SK-N-SH (cell line): Measurements from ENCODE around the gene CCDC192. TPM values are rescaled to one million over a fixed set of nuclear protein-coding genes. Genes with fewer than 3 reads are reported as not detected.

Experiments
- CTCF ChIA-PET: fragments of 300-600, 350-600 bp; formaldehyde crosslinking; extraction: SDS; loops from one replicate; lab custom pipeline; 2021; lab: Yijun Ruan, JAX
- POLR2A ChIA-PET: fragments of 350-600 bp; sonication (Branson Sonifier 250); formaldehyde crosslinking; extraction: SDS; loops from one replicate; lab custom pipeline; 2020; ENCODE audit warnings: antibody characterized with exemption, inconsistent platforms; lab: Yijun Ruan, JAX
- DNase-seq: peaks from one replicate; pipeline ENCODE4 v3.0.0; 2012
- H2AFZ ChIP-seq: fragments of 200-600 bp; sonication (generic); 2 replicates; pipeline ENCODE4 v1.8.1; 2016; ENCODE audit warnings: antibody characterized with exemption, mild to moderate bottlenecking, low read depth
- H3F3A ChIP-seq: fragments of 200-600 bp; sonication (generic); replicated peaks from 2 replicates; pipeline ENCODE3; 2016; ENCODE audit warnings: antibody characterized with exemption, mild to moderate bottlenecking; ENCODE audit not compliant: insufficient read depth
- H3K27ac ChIP-seq, 2 experiments: fragments of 200-500 bp in 1 of 2; fragments of 200-600 bp in 1 of 2; sonication (Bioruptor generic) in 1 of 2; sonication (generic), shearing (Covaris generic) in 1 of 2; 2 replicates each; pipeline versions ENCODE4 v1.5.1 to v1.6.1; 2014 to 2016; ENCODE audit warnings: low read depth in 2 of 2, inconsistent platforms in 1 of 2, low read length in 1 of 2, mild to moderate bottlenecking in 1 of 2, mixed read lengths in 1 of 2
- H3K27me3 ChIP-seq: fragments of 200-600 bp; sonication (generic), shearing (Covaris generic); 2 replicates; pipeline ENCODE4 v1.6.1; 2016; ENCODE audit warnings: mixed run types; ENCODE audit not compliant: insufficient read depth
- H3K36me3 ChIP-seq, 2 experiments: fragments of 200-500 bp in 1 of 2; fragments of 200-600 bp in 1 of 2; sonication (Bioruptor generic) in 1 of 2; sonication (generic) in 1 of 2; replicated peaks in 1 of 2; 2 replicates each; pipeline versions ENCODE3 to v1.5.1; 2014 to 2016; ENCODE audit warnings: low read length in 1 of 2, mild to moderate bottlenecking in 1 of 2; ENCODE audit not compliant: insufficient read depth in 2 of 2, control insufficient read depth in 1 of 2
- H3K4me1 ChIP-seq, 2 experiments: fragments of 200-500 bp in 1 of 2; fragments of 200-600 bp in 1 of 2; sonication (Bioruptor generic) in 1 of 2; sonication (generic), shearing (Covaris generic) in 1 of 2; 2 replicates each; pipeline versions ENCODE4 v1.5.1 to v1.6.1; 2014 to 2016; ENCODE audit warnings: low read depth in 1 of 2, low read length in 1 of 2, mixed run types in 1 of 2; ENCODE audit not compliant: insufficient read depth in 2 of 2, control insufficient read depth in 1 of 2
- H3K4me2 ChIP-seq: fragments of 200-600 bp; sonication (generic), shearing (Covaris generic); 2 replicates; pipeline ENCODE4 v1.6.1; 2017; ENCODE audit warnings: mixed run types
- H3K4me3 ChIP-seq, 2 experiments: fragments of 200-500 bp in 1 of 2; fragments of 200-600 bp in 1 of 2; sonication (Bioruptor generic) in 1 of 2; sonication (generic), shearing (Covaris generic) in 1 of 2; 2 replicates each; pipeline versions ENCODE4 v1.5.1 to v1.8.1; 2014 to 2016; ENCODE audit warnings: low read depth in 2 of 2, inconsistent platforms in 1 of 2, low read length in 1 of 2, mild to moderate bottlenecking in 1 of 2, mixed read lengths in 1 of 2, moderate library complexity in 1 of 2
- H3K79me2 ChIP-seq: fragments of 200-600 bp; sonication (generic); 2 replicates; pipeline ENCODE4 v1.8.1; 2017; ENCODE audit warnings: mild to moderate bottlenecking; ENCODE audit not compliant: insufficient read depth
- H3K9ac ChIP-seq: fragments of 200-600 bp; sonication (generic); 2 replicates; pipeline ENCODE4 v1.6.1; 2017; ENCODE audit warnings: mixed run types
- H3K9me2 ChIP-seq: fragments of 200-600 bp; sonication (generic); 2 replicates; pipeline ENCODE4 v1.6.1; 2017; ENCODE audit warnings: mixed run types
- H3K9me3 ChIP-seq: fragments of 200-600 bp; sonication (generic); 2 replicates; pipeline ENCODE4 v1.6.1; 2017; ENCODE audit warnings: mixed run types, mild to moderate bottlenecking, moderate library complexity
- H4K20me1 ChIP-seq: fragments of 200-600 bp; sonication (generic); 2 replicates; pipeline ENCODE4 v1.6.1; 2017; ENCODE audit warnings: mild to moderate bottlenecking, mixed run types; ENCODE audit not compliant: insufficient read depth
- ELF1 ChIP-seq: IDR thresholded peaks from 2 replicates; pipeline ENCODE4 v1.4.0; 2012
- EZH2phosphoT487 ChIP-seq: fragments of 200-600 bp; sonication (generic); IDR thresholded peaks from 2 replicates; pipeline ENCODE4 v1.6.1; 2017; ENCODE audit warnings: low read depth, mixed run types, mild to moderate bottlenecking, antibody characterized with exemption, moderate library complexity, borderline replicate concordance
- FOSL2 ChIP-seq: IDR thresholded peaks from 2 replicates; pipeline ENCODE4 v1.4.0; 2012; ENCODE audit warnings: low read depth, mild to moderate bottlenecking, moderate library complexity, borderline replicate concordance
- FOXJ3 ChIP-seq: sonication (generic); formaldehyde crosslinking; IDR thresholded peaks from 2 replicates; pipeline ENCODE4 v1.5.1; 2020; ENCODE audit warnings: mild to moderate bottlenecking, missing genetic modification reagents
- FOXM1 ChIP-seq: IDR thresholded peaks from 2 replicates; pipeline ENCODE4 v1.4.0; 2012; ENCODE audit warnings: low read depth, mild to moderate bottlenecking
- JUND ChIP-seq: IDR thresholded peaks from 2 replicates; pipeline ENCODE4 v1.4.0; 2012
- MEF2A ChIP-seq: IDR thresholded peaks from 2 replicates; pipeline ENCODE4 v1.4.0; 2012; ENCODE audit warnings: low read depth, borderline replicate concordance
- NFIC ChIP-seq: IDR thresholded peaks from 2 replicates; pipeline ENCODE4 v1.4.0; 2012; ENCODE audit warnings: borderline replicate concordance
- PBX3 ChIP-seq: IDR thresholded peaks from 2 replicates; pipeline ENCODE4; 2012
- RAD21 ChIP-seq: IDR thresholded peaks from 2 replicates; pipeline ENCODE4 v1.6.1; 2012; ENCODE audit warnings: mild to moderate bottlenecking, low read length
- REST ChIP-seq: IDR thresholded peaks from 2 replicates; pipeline ENCODE4 v1.6.1; 2012; ENCODE audit warnings: mild to moderate bottlenecking, low read depth, low read length, moderate library complexity
- RXRA ChIP-seq: IDR thresholded peaks from 2 replicates; pipeline ENCODE4 v1.4.0; 2012; ENCODE audit warnings: low read depth, mild to moderate bottlenecking, borderline replicate concordance
- TCF12 ChIP-seq: IDR thresholded peaks from 2 replicates; pipeline ENCODE4 v1.4.0; 2012
- USF1 ChIP-seq: IDR thresholded peaks from 2 replicates; pipeline ENCODE4 v1.4.0; 2012; ENCODE audit warnings: low read depth, borderline replicate concordance
- WGBS: methylation state at CpG from one replicate; pipeline ENCODE4 v1.1.6; 2017; ENCODE audit warnings: low lambda C conversion rate; 5-methylcytosine and 5-hydroxymethylcytosine counted together
- polyA plus RNA-seq, 3 experiments: library from polyadenylated mRNA; depleted of rRNA; stranded (reverse); fragments of >200 nt; gene quantifications; 2 replicates each; pipeline ENCODE4 v1.2.3, GENCODE V29; 2012

The CCDC192 gene
- polyA plus RNA-seq, 1 of the 3 experiments (the other 2 are of a cell fraction) = not detected

GRCh38 chr5:127696683-127697082, 6.5 kb upstream of the CCDC192 start:
- DNase-seq = no peak
- CTCF ChIA-PET = no interaction called here
- TF ChIP-seq NFIC (0 out of 2 replicates have a peak, but pooled peaks have one; percentile 9), REST (no peak), PBX3 (peak; percentile 19; the same call in 1 of the 2 replicates), FOSL2 (peak; percentile 37; the same call in 1 of the 2 replicates), TCF12 (peak; percentile 54), FOXJ3 (CRISPR knock-in tag) (no peak), JUND (peak; percentile 22; the same call in 1 of the 2 replicates), USF1 (no peak)
- TF ChIP-seq, all 33 proteins: peak for 5
- H3K79me2 ChIP-seq = no peaks in the 10 kb centered on the region
- H3K4me3 ChIP-seq = no peak overlapping the region
- H3K9me2 ChIP-seq = no peaks in the 10 kb centered on the region
- no peak overlapping the region for H3K4me2 ChIP-seq
- H3K36me3 ChIP-seq = no peaks in the 10 kb centered on the region
- no peaks in the 10 kb centered on the region for H3K4me1 ChIP-seq
- H3K27me3 ChIP-seq = no peaks in the 10 kb centered on the region; the same call in 1 of the 2 replicates
- peaks cover 10% of the 10 kb centered on the region for H3F3A ChIP-seq
- H3K9ac ChIP-seq = no peak overlapping the region
- POLR2A ChIA-PET = no interaction called here
- no peaks in the 10 kb centered on the region for H4K20me1 ChIP-seq
- no peak overlapping the region for H3K27ac ChIP-seq
- H2AFZ ChIP-seq = no peak overlapping the region
- H3K9me3 ChIP-seq = no peaks in the 10 kb centered on the region
- 22% methylated on average over 6 of the region's 6 CpGs for WGBS

GRCh38 chr5:127697894-127698600, 5.1 kb upstream of the CCDC192 start:
- ChIA-PET POLR2A (no interaction called here), CTCF (no interaction called here)
- no peaks in the 10 kb centered on the region for H3K9me3 ChIP-seq
- no peak overlapping the region for H3K4me3 ChIP-seq
- no peaks in the 10 kb centered on the region for H3K79me2 ChIP-seq
- H3K9me2 ChIP-seq = no peaks in the 10 kb centered on the region
- H3K27ac ChIP-seq = no peak overlapping the region
- no peak overlapping the region for H2AFZ ChIP-seq
- no peaks in the 10 kb centered on the region for H3K36me3 ChIP-seq
- no peaks in the 10 kb centered on the region; the same call in 1 of the 2 replicates for H3K27me3 ChIP-seq
- DNase-seq = no peak
- no peak overlapping the region for H3K4me2 ChIP-seq
- no peaks in the 10 kb centered on the region for H3K4me1 ChIP-seq
- no peak overlapping the region for H3K9ac ChIP-seq
- peaks cover 10% of the 10 kb centered on the region for H3F3A ChIP-seq
- TF ChIP-seq EZH2phosphoT487 (no peak), RAD21 (no peak), RXRA (0 out of 2 replicates have a peak, but pooled peaks have one; percentile 10), FOXM1 (no peak), MEF2A (no peak), ELF1 (no peak), NFIC (0 out of 2 replicates have a peak, but pooled peaks have one; percentile 27), USF1 (no peak)
- TF ChIP-seq, all 33 proteins: peak for 2
- WGBS = 3% methylated on average over 2 of the region's 2 CpGs
- H4K20me1 ChIP-seq = no peaks in the 10 kb centered on the region
